ENCODE results near the gene SCD5. TPM values are rescaled to one million over a fixed set of nuclear protein-coding genes. Genes with fewer than 3 reads are reported as not detected.
A peak's percentile ranks its signal among the peaks of the same experiment; 100 is the strongest.

SCD5 gene
- total and polyA plus RNA-seq, 2 of the 4 experiments (the other 2 are of a cell fraction) = 12.4 to 13.5 TPM

GRCh38 chr4:82756061-82756460 lies 42.5 kb downstream of the SCD5 start:
- ChIA-PET POLR2A (ENCODE audit: unreplicated experiment) (no interaction called here), CTCF (no interaction called here)
- Histone ChIP-seq H4K20me1 (ENCODE audit: insufficient read depth, low read length) (no peaks in the 10 kb centered on the region; the same call in 1 of the 2 replicates), H3K9me3 (ENCODE audit: control insufficient read depth, insufficient read depth, low read length) (no peaks in the 10 kb centered on the region), H3K23ac (ENCODE audit: low read depth, low read length) (no peak overlapping the region), H2BK5ac (ENCODE audit: low read depth, low read length, poor library complexity, severe bottlenecking) (no peak overlapping the region), H3K4me2 (ENCODE audit: low read depth, low read length) (no peak overlapping the region), H2BK20ac (ENCODE audit: low read depth, low read length) (no peak overlapping the region), H3K4me1 (ENCODE audit: control insufficient read depth, insufficient read depth, low read length) (peaks cover 5% of the 10 kb centered on the region), H2BK15ac (ENCODE audit: low read depth, low read length) (no peak overlapping the region), H3K36me3 (ENCODE audit: control insufficient read depth, insufficient read depth, low read length) (no peaks in the 10 kb centered on the region), H2AK5ac (ENCODE audit: low read depth, low read length) (no peak overlapping the region), H2AFZ (replicated peaks; ENCODE audit: low read length, poor library complexity) (no peak overlapping the region), H2BK120ac (ENCODE audit: low read depth, low read length) (no peak overlapping the region), H3K9me1 (ENCODE audit: insufficient read depth, low read length) (no peaks in the 10 kb centered on the region), H3K4ac (ENCODE audit: low read depth, low read length) (no peak overlapping the region), H4K8ac (ENCODE audit: low read depth in 2 of 2, low read length in 2 of 2) (no peak overlapping the region), H3K79me1 (ENCODE audit: low read depth in 1 of 2, low read length in 2 of 2) (peaks cover 3 to 9% of the 10 kb centered on the region in 2 experiments; a peak in 2 of 4 replicates), H3K9ac (ENCODE audit: low read depth, low read length) (no peak overlapping the region), H3K14ac (replicated peaks; ENCODE audit: low read depth, low read length) (no peak overlapping the region), H2AK9ac (replicated peaks; ENCODE audit: low read depth, low read length, poor library complexity) (peak overlapping the region; percentile 44), H3K18ac (ENCODE audit: low read depth, low read length) (no peak overlapping the region), H3K27ac (ENCODE audit: insufficient read depth, low read length) (no peak overlapping the region), H4K91ac (ENCODE audit: insufficient read depth, low read depth, low read length) (no peak overlapping the region), H3K56ac (ENCODE audit: extremely low read depth, insufficient read depth, low read length) (no peak overlapping the region), H4K5ac (ENCODE audit: low read depth, low read length) (no peak overlapping the region), H3K27me3 (ENCODE audit: control insufficient read depth, insufficient read depth, low read length) (no peaks in the 10 kb centered on the region; the same call in 1 of the 2 replicates), H3K4me3 (ENCODE audit: insufficient read depth, low read depth, low read length) (no peak overlapping the region)
- in situ Hi-C loops (cut with MboI; ENCODE audit: low sequenced_read_pairs) = no loop called here
- no TSS peak for BruUV-seq (replicated peaks)
- intact Hi-C loops (cut with micrococcal nuclease) = no loop called here
- no peak for TF ChIP-seq ELK1 (IDR thresholded peaks at IDR 0.05; ENCODE audit: borderline replicate concordance, low read depth, low read length)
- no peak for TF ChIP-seq RFX5 (IDR thresholded peaks at IDR 0.05; ENCODE audit: low read depth, low read length)
- DNase-seq = no peak
- dilution Hi-C loops (cut with HindIII; ENCODE audit: low sequenced_read_pairs, unreplicated experiment) = no loop called here
- ATAC-seq (ENCODE audit: low read depth) = no peak
- no CpG with 5 or more reads among the region's 4 CpGs for WGBS, 2 experiments (ENCODE audit: extremely low coverage in 2 of 2, insufficient read length in 1 of 2)

Data from IMR-90 (cell line).